Measurements from ENCODE around the gene PBRM1.

The PBRM1 gene

GRCh38 chr3:52502001-52502400 lies 183.7 kb downstream of the PBRM1 start:
- no peak for DNase-seq

GRCh38 chr3:52501046-52501445 lies 184.7 kb downstream of the PBRM1 start:
- DNase-seq, result no peak

GRCh38 chr3:52498137-52499054 lies 187.3 kb downstream of the PBRM1 start:
- DNase-seq, result no peak

GRCh38 chr3:52495777-52496602 lies 189.7 kb downstream of the PBRM1 start:
- DNase-seq, result no peak
